Measurements from ENCODE around the gene SETD1A.

The SETD1A gene

GRCh38 chr16:31025339-31025738 lies 67.8 kb downstream of the SETD1A start:
- no peak for DNase-seq

GRCh38 chr16:31029272-31029671 lies 71.7 kb downstream of the SETD1A start:
- no peak for DNase-seq

- DNase-seq = no peak
Observed at GRCh38 chr16:31031276-31031675, 73.7 kb downstream of the SETD1A start.

GRCh38 chr16:31032736-31033708 lies 75.5 kb downstream of the SETD1A start, which contains the start of gene STX4:
TSS of gene STX4 (plus strand) at chr16:31033558. CDS start at chr16:31033806, 248 bp downstream.
- peak; percentile 86 for DNase-seq

- peak; percentile 35 for DNase-seq
Observed at GRCh38 chr16:31033709-31034492, 76.3 kb downstream of the SETD1A start.
